ENCODE data around the gene KIAA0753.

Gene KIAA0753

GRCh38 chr17:6589266-6589946, 51.1 kb downstream of the KIAA0753 start:
- Histone ChIP-seq H3K9ac (ENCODE audit: low read depth, low read length) (no peak overlapping the region), H3K4me1 (ENCODE audit: control insufficient read depth, insufficient read depth, low read length) (no peaks in the 10 kb centered on the region), H3K27me3 (ENCODE audit: control insufficient read depth, insufficient read depth, low read length) (no peaks in the 10 kb centered on the region), H3K4me3 (ENCODE audit: low read depth, low read length) (no peak overlapping the region), H3K36me3 (ENCODE audit: control insufficient read depth, insufficient read depth, low read length) (peaks cover 6% of the 10 kb centered on the region), H3K9me3 (ENCODE audit: control insufficient read depth, insufficient read depth, low read length) (no peaks in the 10 kb centered on the region)

GRCh38 chr17:6588165-6588564, 52.3 kb downstream of the KIAA0753 start:
- H3K9ac ChIP-seq (ENCODE audit: low read depth, low read length) = no peak overlapping the region
- peaks cover 6% of the 10 kb centered on the region for H3K36me3 ChIP-seq (ENCODE audit: control insufficient read depth, insufficient read depth, low read length)
- H3K27me3 ChIP-seq (ENCODE audit: control insufficient read depth, insufficient read depth, low read length) = no peaks in the 10 kb centered on the region
- no peak overlapping the region for H3K4me3 ChIP-seq (ENCODE audit: low read depth, low read length)
- no peaks in the 10 kb centered on the region for H3K4me1 ChIP-seq (ENCODE audit: control insufficient read depth, insufficient read depth, low read length)
- no peaks in the 10 kb centered on the region for H3K9me3 ChIP-seq (ENCODE audit: control insufficient read depth, insufficient read depth, low read length)

- Histone ChIP-seq H3K4me1 (ENCODE audit: control insufficient read depth, insufficient read depth, low read length) (no peaks in the 10 kb centered on the region), H3K27me3 (ENCODE audit: control insufficient read depth, insufficient read depth, low read length) (no peaks in the 10 kb centered on the region), H3K4me3 (ENCODE audit: low read depth, low read length) (no peak overlapping the region), H3K9ac (ENCODE audit: low read depth, low read length) (no peak overlapping the region), H3K9me3 (ENCODE audit: control insufficient read depth, insufficient read depth, low read length) (no peaks in the 10 kb centered on the region), H3K36me3 (ENCODE audit: control insufficient read depth, insufficient read depth, low read length) (peaks cover 6% of the 10 kb centered on the region)
These were observed 53.2 kb downstream of the KIAA0753 start for GRCh38 chr17:6587310-6587709.

- H3K4me1 ChIP-seq (ENCODE audit: control insufficient read depth, insufficient read depth, low read length) = no peaks in the 10 kb centered on the region
- H3K27me3 ChIP-seq (ENCODE audit: control insufficient read depth, insufficient read depth, low read length) = no peaks in the 10 kb centered on the region
- no peak overlapping the region for H3K9ac ChIP-seq (ENCODE audit: low read depth, low read length)
- H3K4me3 ChIP-seq (ENCODE audit: low read depth, low read length) = no peak overlapping the region
- H3K9me3 ChIP-seq (ENCODE audit: control insufficient read depth, insufficient read depth, low read length) = no peaks in the 10 kb centered on the region
- peaks cover 3% of the 10 kb centered on the region for H3K36me3 ChIP-seq (ENCODE audit: control insufficient read depth, insufficient read depth, low read length)
These were observed 57.1 kb downstream of the KIAA0753 start for GRCh38 chr17:6583411-6583810.

GRCh38 chr17:6580625-6581024, 59.9 kb downstream of the KIAA0753 start:
- Histone ChIP-seq H3K36me3 (ENCODE audit: control insufficient read depth, insufficient read depth, low read length) (no peaks in the 10 kb centered on the region), H3K27me3 (ENCODE audit: control insufficient read depth, insufficient read depth, low read length) (no peaks in the 10 kb centered on the region), H3K4me1 (ENCODE audit: control insufficient read depth, insufficient read depth, low read length) (peaks cover 3% of the 10 kb centered on the region), H3K4me3 (ENCODE audit: low read depth, low read length) (no peak overlapping the region), H3K9ac (ENCODE audit: low read depth, low read length) (no peak overlapping the region), H3K9me3 (ENCODE audit: control insufficient read depth, insufficient read depth, low read length) (no peaks in the 10 kb centered on the region)

- no peak overlapping the region for H3K4me3 ChIP-seq (ENCODE audit: low read depth, low read length)
- H3K9ac ChIP-seq (ENCODE audit: low read depth, low read length) = no peak overlapping the region
- peaks cover 3% of the 10 kb centered on the region for H3K4me1 ChIP-seq (ENCODE audit: control insufficient read depth, insufficient read depth, low read length)
- H3K36me3 ChIP-seq (ENCODE audit: control insufficient read depth, insufficient read depth, low read length) = no peaks in the 10 kb centered on the region
- no peaks in the 10 kb centered on the region for H3K27me3 ChIP-seq (ENCODE audit: control insufficient read depth, insufficient read depth, low read length)
- no peaks in the 10 kb centered on the region for H3K9me3 ChIP-seq (ENCODE audit: control insufficient read depth, insufficient read depth, low read length)
These were observed 62.0 kb downstream of the KIAA0753 start for GRCh38 chr17:6578491-6578890.

DNA sequence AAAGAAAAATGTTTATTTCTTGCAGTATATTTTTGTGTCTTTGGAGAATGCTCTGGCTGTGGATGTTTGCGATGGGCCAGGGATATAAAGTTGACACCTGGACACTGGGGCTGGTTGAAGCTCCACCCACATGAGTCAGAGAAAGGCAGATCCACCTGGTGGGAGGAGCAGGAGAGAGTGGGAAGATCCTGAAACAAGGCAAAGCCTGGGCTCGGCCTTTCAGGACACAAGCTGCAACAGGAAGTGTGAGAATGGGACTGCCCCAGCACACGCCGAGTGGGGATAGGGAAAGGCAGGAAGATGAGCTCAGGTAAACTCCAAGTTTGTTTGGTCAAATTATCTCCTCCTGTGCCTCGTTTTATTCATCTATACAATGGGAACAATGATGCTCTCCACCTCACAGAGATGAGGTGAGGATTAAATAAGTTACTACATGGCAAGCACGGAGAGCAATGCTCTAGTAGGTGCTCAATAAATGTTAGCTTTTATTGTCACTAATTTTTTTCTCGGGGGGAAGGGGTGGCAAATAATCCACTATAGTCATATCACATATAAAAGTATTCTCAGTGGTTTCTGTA, 62.7 kb downstream of the KIAA0753 start:
- H3K4me1 ChIP-seq (ENCODE audit: control insufficient read depth, insufficient read depth, low read length) = peaks cover 3% of the 10 kb centered on the region
- H3K9ac ChIP-seq (ENCODE audit: low read depth, low read length) = no peak overlapping the region
- H3K27me3 ChIP-seq (ENCODE audit: control insufficient read depth, insufficient read depth, low read length) = no peaks in the 10 kb centered on the region
- H3K36me3 ChIP-seq (ENCODE audit: control insufficient read depth, insufficient read depth, low read length) = no peaks in the 10 kb centered on the region
- H3K9me3 ChIP-seq (ENCODE audit: control insufficient read depth, insufficient read depth, low read length) = no peaks in the 10 kb centered on the region
- H3K4me3 ChIP-seq (ENCODE audit: low read depth, low read length) = no peak overlapping the region

GRCh38 chr17:6576038-6576785, 64.3 kb downstream of the KIAA0753 start:
- Histone ChIP-seq H3K27me3 (ENCODE audit: control insufficient read depth, insufficient read depth, low read length) (no peaks in the 10 kb centered on the region), H3K9ac (ENCODE audit: low read depth, low read length) (no peak overlapping the region), H3K9me3 (ENCODE audit: control insufficient read depth, insufficient read depth, low read length) (no peaks in the 10 kb centered on the region), H3K36me3 (ENCODE audit: control insufficient read depth, insufficient read depth, low read length) (no peaks in the 10 kb centered on the region), H3K4me1 (ENCODE audit: control insufficient read depth, insufficient read depth, low read length) (peaks cover 3% of the 10 kb centered on the region), H3K4me3 (ENCODE audit: low read depth, low read length) (no peak overlapping the region)

DNA sequence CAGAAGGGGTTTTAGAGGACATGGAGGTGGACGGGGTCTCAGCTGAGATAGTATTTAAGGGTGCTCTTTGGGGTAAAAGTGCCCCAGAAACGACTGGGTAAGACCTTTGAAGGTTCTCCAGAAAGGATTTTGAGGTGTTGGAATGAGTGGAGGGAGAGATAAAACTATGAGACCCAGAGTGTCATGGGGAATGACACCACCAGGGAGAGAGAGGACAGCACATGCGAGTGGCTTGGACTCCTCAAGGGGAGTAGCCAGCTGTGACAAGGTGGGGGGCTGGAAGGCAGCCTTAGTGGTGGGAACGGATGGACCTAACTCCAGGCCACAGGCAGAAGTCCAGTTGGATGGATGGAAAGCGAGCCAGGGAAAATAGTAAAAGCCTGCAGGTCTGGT, 64.9 kb downstream of the KIAA0753 start:
- H3K9me3 ChIP-seq (ENCODE audit: control insufficient read depth, insufficient read depth, low read length) = no peaks in the 10 kb centered on the region
- H3K36me3 ChIP-seq (ENCODE audit: control insufficient read depth, insufficient read depth, low read length) = no peaks in the 10 kb centered on the region
- no peaks in the 10 kb centered on the region for H3K27me3 ChIP-seq (ENCODE audit: control insufficient read depth, insufficient read depth, low read length)
- no peak overlapping the region for H3K9ac ChIP-seq (ENCODE audit: low read depth, low read length)
- no peak overlapping the region for H3K4me3 ChIP-seq (ENCODE audit: low read depth, low read length)
- peaks cover 3% of the 10 kb centered on the region for H3K4me1 ChIP-seq (ENCODE audit: control insufficient read depth, insufficient read depth, low read length)

GRCh38 chr17:6574687-6575595, 65.6 kb downstream of the KIAA0753 start:
- Histone ChIP-seq H3K4me1 (ENCODE audit: control insufficient read depth, insufficient read depth, low read length) (peaks cover 3% of the 10 kb centered on the region), H3K4me3 (ENCODE audit: low read depth, low read length) (no peak overlapping the region), H3K36me3 (ENCODE audit: control insufficient read depth, insufficient read depth, low read length) (no peaks in the 10 kb centered on the region), H3K9me3 (ENCODE audit: control insufficient read depth, insufficient read depth, low read length) (no peaks in the 10 kb centered on the region), H3K27me3 (ENCODE audit: control insufficient read depth, insufficient read depth, low read length) (no peaks in the 10 kb centered on the region), H3K9ac (ENCODE audit: low read depth, low read length) (no peak overlapping the region)

DNA sequence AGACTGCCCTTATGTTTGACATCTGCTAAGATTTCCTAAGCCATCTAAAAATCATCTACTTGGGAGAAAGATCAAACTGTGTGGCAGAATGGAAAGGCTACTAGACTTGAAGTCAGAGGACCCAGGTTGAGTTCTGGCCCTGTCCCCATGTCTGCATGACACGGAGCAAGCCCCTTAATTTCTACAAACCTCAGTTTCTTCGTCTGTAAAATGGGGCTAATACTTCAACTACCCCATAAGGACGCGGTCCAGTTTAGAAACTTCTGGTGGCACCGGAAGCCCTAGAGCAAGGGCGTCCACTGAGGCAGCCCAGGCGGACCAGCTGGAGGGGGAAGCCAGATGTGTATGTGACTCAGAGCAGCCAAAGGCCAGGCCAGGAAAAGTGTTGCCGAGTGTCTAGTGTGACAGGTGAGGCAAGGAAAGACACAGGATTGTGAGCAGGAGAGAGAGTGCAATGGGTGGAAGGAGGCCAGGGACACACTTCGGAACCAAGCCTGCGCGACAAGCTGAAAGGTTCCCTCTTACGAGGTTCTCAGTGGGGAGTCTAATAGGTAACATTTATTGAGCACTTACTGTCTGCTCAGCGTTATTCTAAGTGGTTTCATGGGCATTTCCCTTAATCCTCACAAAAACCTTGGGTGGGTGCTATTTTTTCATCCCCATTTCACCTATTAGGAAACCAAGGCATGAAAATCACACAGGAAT, 66.4 kb downstream of the KIAA0753 start:
- Histone ChIP-seq H3K4me3 (ENCODE audit: low read depth, low read length) (no peak overlapping the region), H3K4me1 (ENCODE audit: control insufficient read depth, insufficient read depth, low read length) (peaks cover 3% of the 10 kb centered on the region), H3K27me3 (ENCODE audit: control insufficient read depth, insufficient read depth, low read length) (no peaks in the 10 kb centered on the region), H3K9me3 (ENCODE audit: control insufficient read depth, insufficient read depth, low read length) (no peaks in the 10 kb centered on the region), H3K9ac (ENCODE audit: low read depth, low read length) (no peak overlapping the region), H3K36me3 (ENCODE audit: control insufficient read depth, insufficient read depth, low read length) (no peaks in the 10 kb centered on the region)

Data from iPS-15b (cell line).